HEK293 (cell line): Measurements from ENCODE around the gene ASXL1.

Source experiments
- FEZF1 ChIP-seq: fragments of 450-650 bp; formaldehyde crosslinking; IDR thresholded peaks from 2 replicates; pipeline ENCODE4 v1.5.1; 2016; ENCODE audit warnings: missing biosample characterization, missing genetic modification characterization
- KLF8 ChIP-seq: fragments of 450-650 bp; formaldehyde crosslinking; IDR thresholded peaks from 2 replicates; pipeline ENCODE4 v1.5.1; 2016; ENCODE audit warnings: missing biosample characterization, missing genetic modification characterization
- KLF9 ChIP-seq: fragments of 450-650 bp; formaldehyde crosslinking; IDR thresholded peaks from 2 replicates; pipeline ENCODE4 v1.5.1; 2016; ENCODE audit warnings: missing biosample characterization, missing genetic modification characterization, low read depth
- OVOL3 ChIP-seq: fragments of 450-650 bp; formaldehyde crosslinking; IDR thresholded peaks from 2 replicates; pipeline ENCODE4 v1.5.1; 2016; ENCODE audit warnings: missing biosample characterization, missing genetic modification characterization
- SP2 ChIP-seq: fragments of 450-650 bp; formaldehyde crosslinking; IDR thresholded peaks from 2 replicates; pipeline ENCODE4 v1.5.1; 2016; ENCODE audit warnings: missing biosample characterization, missing genetic modification characterization
- SP3 ChIP-seq: fragments of 450-650 bp; formaldehyde crosslinking; IDR thresholded peaks from 2 replicates; pipeline ENCODE4 v1.5.1; 2016; ENCODE audit warnings: missing biosample characterization, missing genetic modification characterization
- TCF7L2 ChIP-seq: IDR thresholded peaks from 2 replicates; pipeline ENCODE4 v1.6.1; 2011; ENCODE audit warnings: low read depth, mild to moderate bottlenecking, inconsistent platforms, low read length, moderate library complexity, borderline replicate concordance
- ZBTB1 ChIP-seq: fragments of 450-650 bp; formaldehyde crosslinking; IDR thresholded peaks from 2 replicates; pipeline ENCODE4 v1.5.1; 2016; ENCODE audit warnings: missing biosample characterization, missing genetic modification characterization
- ZFP69B ChIP-seq: fragments of 450-650 bp; formaldehyde crosslinking; IDR thresholded peaks from 2 replicates; pipeline ENCODE4 v1.5.1; 2016; ENCODE audit warnings: missing biosample characterization, missing genetic modification characterization
- ZIC2 ChIP-seq: fragments of 450-650 bp; formaldehyde crosslinking; IDR thresholded peaks from 2 replicates; pipeline ENCODE4 v1.5.1; 2016; ENCODE audit warnings: missing biosample characterization, missing genetic modification characterization
- ZNF266 ChIP-seq: fragments of 450-650 bp; formaldehyde crosslinking; IDR thresholded peaks from 2 replicates; pipeline ENCODE4 v1.5.1; 2016; ENCODE audit warnings: missing biosample characterization, missing genetic modification characterization, low read depth
- ZNF350 ChIP-seq: fragments of 450-650 bp; formaldehyde crosslinking; IDR thresholded peaks from 2 replicates; pipeline ENCODE4 v1.5.0; 2017; ENCODE audit warnings: missing biosample characterization, mild to moderate bottlenecking, missing genetic modification characterization
- ZNF423 ChIP-seq: fragments of 450-650 bp; formaldehyde crosslinking; IDR thresholded peaks from 2 replicates; pipeline ENCODE4 v1.5.1; 2016; ENCODE audit warnings: missing biosample characterization, missing genetic modification characterization
- ZNF777 ChIP-seq: fragments of 450-650 bp; formaldehyde crosslinking; IDR thresholded peaks from 2 replicates; pipeline ENCODE4 v1.5.1; 2017; ENCODE audit warnings: missing biosample characterization, missing genetic modification characterization, borderline replicate concordance
- ZNF791 ChIP-seq: fragments of 450-650 bp; formaldehyde crosslinking; IDR thresholded peaks from 2 replicates; pipeline ENCODE4 v1.5.1; 2016; ENCODE audit warnings: missing biosample characterization, missing genetic modification characterization
- ZNF843 ChIP-seq: fragments of 450-650 bp; formaldehyde crosslinking; IDR thresholded peaks from 2 replicates; pipeline ENCODE4 v1.5.1; 2016; ENCODE audit warnings: missing biosample characterization, missing genetic modification characterization
- ZSCAN30 ChIP-seq: fragments of 450-650 bp; IDR thresholded peaks from 2 replicates; pipeline ENCODE4 v1.5.1; 2018; ENCODE audit warnings: missing biosample characterization, mild to moderate bottlenecking, missing genetic modification characterization, moderate library complexity
- ZXDB ChIP-seq: fragments of 450-650 bp; formaldehyde crosslinking; IDR thresholded peaks from 2 replicates; pipeline ENCODE4 v1.5.1; 2016; ENCODE audit warnings: missing biosample characterization, missing genetic modification characterization
- TF ChIP-seq, protein P1 (sequence below): fragments of 450-650 bp; formaldehyde crosslinking; IDR thresholded peaks from 2 replicates; pipeline ENCODE4 v1.5.1; 2016; ENCODE audit warnings: missing biosample characterization, missing genetic modification characterization
- TF ChIP-seq, protein P2 (sequence below): fragments of 450-650 bp; formaldehyde crosslinking; IDR thresholded peaks from 2 replicates; pipeline ENCODE4 v1.5.1; 2017; ENCODE audit warnings: missing biosample characterization, missing genetic modification characterization
- TF ChIP-seq, protein P3 (sequence below): fragments of 450-650 bp; formaldehyde crosslinking; IDR thresholded peaks from 2 replicates; pipeline ENCODE4 v1.5.1; 2017; ENCODE audit warnings: missing biosample characterization, missing genetic modification characterization
- TF ChIP-seq, protein P4 (sequence below): fragments of 450-650 bp; IDR thresholded peaks from 2 replicates; pipeline ENCODE4 v1.5.1; 2018; ENCODE audit warnings: missing biosample characterization, mild to moderate bottlenecking, missing genetic modification characterization
- TF ChIP-seq, protein P5 (sequence below): fragments of 450-650 bp; formaldehyde crosslinking; IDR thresholded peaks from 2 replicates; pipeline ENCODE4 v1.5.1; 2016; ENCODE audit warnings: missing biosample characterization, missing genetic modification characterization
- TF ChIP-seq, protein P6 (sequence below): fragments of 450-650 bp; formaldehyde crosslinking; IDR thresholded peaks from 2 replicates; pipeline ENCODE4 v1.5.1; 2016; ENCODE audit warnings: missing biosample characterization, missing genetic modification characterization
- TF ChIP-seq, protein P7 (sequence below): fragments of 450-650 bp; formaldehyde crosslinking; conservative IDR thresholded peaks from 2 replicates; pipeline ENCODE4 v1.5.1; 2016; ENCODE audit warnings: low read depth, missing biosample characterization, missing genetic modification characterization

Gene ASXL1

DNA sequence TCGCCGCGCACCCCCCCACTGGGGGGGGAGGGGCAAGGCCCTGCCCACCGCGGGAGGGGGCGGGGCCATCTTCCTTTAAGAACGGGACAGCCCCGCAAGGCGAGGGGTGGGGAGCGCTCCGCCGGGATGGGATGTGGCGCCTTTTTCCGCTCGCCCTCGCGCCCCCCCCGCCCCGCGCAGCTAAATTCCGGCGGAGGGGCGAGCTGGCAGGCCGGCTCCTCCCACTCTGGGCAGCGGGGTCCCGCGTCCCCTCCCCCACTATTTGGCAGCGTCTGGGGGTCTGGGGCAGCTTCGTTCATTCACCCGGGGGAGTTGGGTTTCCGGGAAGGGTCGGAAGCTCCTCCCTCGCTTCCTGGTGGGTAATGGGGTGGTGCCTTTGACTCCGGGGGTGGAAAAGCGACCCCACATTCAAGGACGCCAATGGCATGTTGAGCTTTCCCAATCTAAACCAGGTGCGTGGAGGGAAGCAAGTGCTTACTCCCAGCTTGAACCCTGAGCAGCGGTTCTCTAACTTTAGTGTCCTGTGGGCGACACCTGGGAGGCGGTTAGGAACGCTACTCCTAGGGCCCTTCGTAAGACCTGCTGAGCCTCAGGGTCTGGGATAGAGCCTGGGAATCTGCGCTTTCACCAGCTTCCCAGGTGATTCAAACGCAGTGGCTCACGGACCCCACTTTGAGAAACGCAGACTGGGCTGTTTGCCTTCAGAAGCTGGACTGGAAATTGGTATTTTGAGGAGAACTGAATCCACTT, 927 bp downstream of the ASXL1 start (continued):
- TF ChIP-seq, protein P1, sequence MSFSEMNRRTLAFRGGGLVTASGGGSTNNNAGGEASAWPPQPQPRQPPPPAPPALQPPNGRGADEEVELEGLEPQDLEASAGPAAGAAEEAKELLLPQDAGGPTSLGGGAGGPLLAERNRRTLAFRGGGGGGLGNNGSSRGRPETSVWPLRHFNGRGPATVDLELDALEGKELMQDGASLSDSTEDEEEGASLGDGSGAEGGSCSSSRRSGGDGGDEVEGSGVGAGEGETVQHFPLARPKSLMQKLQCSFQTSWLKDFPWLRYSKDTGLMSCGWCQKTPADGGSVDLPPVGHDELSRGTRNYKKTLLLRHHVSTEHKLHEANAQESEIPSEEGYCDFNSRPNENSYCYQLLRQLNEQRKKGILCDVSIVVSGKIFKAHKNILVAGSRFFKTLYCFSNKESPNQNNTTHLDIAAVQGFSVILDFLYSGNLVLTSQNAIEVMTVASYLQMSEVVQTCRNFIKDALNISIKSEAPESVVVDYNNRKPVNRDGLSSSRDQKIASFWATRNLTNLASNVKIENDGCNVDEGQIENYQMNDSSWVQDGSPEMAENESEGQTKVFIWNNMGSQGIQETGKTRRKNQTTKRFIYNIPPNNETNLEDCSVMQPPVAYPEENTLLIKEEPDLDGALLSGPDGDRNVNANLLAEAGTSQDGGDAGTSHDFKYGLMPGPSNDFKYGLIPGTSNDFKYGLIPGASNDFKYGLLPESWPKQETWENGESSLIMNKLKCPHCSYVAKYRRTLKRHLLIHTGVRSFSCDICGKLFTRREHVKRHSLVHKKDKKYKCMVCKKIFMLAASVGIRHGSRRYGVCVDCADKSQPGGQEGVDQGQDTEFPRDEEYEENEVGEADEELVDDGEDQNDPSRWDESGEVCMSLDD (tag by site-specific recombination): peak; percentile 52
- TF ChIP-seq SP3 (tag by site-specific recombination) (peak; percentile 91), ZBTB1 (tag by site-specific recombination) (no peak), ZNF791 (tag by site-specific recombination) (no peak), KLF8 (peak; percentile 87), SP2 (peak; percentile 72), KLF9 (tag by site-specific recombination) (peak; percentile 85), ZNF266 (tag by site-specific recombination) (no peak), TCF7L2 (no peak), OVOL3 (no peak), ZNF777 (tag by site-specific recombination) (no peak), ZNF843 (no peak), ZXDB (tag by site-specific recombination) (peak; percentile 48; the same call in 1 of the 2 replicates), ZIC2 (tag by site-specific recombination) (peak; percentile 69), ZNF350 (tag by site-specific recombination) (no peak), ZSCAN30 (tag by site-specific recombination) (no peak), ZNF423 (tag by site-specific recombination) (no peak), ZFP69B (tag by site-specific recombination) (no peak), FEZF1 (no peak)
- TF ChIP-seq, protein P2, sequence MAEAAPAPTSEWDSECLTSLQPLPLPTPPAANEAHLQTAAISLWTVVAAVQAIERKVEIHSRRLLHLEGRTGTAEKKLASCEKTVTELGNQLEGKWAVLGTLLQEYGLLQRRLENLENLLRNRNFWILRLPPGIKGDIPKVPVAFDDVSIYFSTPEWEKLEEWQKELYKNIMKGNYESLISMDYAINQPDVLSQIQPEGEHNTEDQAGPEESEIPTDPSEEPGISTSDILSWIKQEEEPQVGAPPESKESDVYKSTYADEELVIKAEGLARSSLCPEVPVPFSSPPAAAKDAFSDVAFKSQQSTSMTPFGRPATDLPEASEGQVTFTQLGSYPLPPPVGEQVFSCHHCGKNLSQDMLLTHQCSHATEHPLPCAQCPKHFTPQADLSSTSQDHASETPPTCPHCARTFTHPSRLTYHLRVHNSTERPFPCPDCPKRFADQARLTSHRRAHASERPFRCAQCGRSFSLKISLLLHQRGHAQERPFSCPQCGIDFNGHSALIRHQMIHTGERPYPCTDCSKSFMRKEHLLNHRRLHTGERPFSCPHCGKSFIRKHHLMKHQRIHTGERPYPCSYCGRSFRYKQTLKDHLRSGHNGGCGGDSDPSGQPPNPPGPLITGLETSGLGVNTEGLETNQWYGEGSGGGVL (tag by site-specific recombination): peak; percentile 85
- TF ChIP-seq, protein P3, sequence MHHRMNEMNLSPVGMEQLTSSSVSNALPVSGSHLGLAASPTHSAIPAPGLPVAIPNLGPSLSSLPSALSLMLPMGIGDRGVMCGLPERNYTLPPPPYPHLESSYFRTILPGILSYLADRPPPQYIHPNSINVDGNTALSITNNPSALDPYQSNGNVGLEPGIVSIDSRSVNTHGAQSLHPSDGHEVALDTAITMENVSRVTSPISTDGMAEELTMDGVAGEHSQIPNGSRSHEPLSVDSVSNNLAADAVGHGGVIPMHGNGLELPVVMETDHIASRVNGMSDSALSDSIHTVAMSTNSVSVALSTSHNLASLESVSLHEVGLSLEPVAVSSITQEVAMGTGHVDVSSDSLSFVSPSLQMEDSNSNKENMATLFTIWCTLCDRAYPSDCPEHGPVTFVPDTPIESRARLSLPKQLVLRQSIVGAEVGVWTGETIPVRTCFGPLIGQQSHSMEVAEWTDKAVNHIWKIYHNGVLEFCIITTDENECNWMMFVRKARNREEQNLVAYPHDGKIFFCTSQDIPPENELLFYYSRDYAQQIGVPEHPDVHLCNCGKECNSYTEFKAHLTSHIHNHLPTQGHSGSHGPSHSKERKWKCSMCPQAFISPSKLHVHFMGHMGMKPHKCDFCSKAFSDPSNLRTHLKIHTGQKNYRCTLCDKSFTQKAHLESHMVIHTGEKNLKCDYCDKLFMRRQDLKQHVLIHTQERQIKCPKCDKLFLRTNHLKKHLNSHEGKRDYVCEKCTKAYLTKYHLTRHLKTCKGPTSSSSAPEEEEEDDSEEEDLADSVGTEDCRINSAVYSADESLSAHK (tag by site-specific recombination): no peak
- TF ChIP-seq, protein P4, sequence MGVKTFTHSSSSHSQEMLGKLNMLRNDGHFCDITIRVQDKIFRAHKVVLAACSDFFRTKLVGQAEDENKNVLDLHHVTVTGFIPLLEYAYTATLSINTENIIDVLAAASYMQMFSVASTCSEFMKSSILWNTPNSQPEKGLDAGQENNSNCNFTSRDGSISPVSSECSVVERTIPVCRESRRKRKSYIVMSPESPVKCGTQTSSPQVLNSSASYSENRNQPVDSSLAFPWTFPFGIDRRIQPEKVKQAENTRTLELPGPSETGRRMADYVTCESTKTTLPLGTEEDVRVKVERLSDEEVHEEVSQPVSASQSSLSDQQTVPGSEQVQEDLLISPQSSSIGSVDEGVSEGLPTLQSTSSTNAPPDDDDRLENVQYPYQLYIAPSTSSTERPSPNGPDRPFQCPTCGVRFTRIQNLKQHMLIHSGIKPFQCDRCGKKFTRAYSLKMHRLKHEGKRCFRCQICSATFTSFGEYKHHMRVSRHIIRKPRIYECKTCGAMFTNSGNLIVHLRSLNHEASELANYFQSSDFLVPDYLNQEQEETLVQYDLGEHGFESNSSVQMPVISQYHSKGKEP: no peak
- TF ChIP-seq, protein P5, sequence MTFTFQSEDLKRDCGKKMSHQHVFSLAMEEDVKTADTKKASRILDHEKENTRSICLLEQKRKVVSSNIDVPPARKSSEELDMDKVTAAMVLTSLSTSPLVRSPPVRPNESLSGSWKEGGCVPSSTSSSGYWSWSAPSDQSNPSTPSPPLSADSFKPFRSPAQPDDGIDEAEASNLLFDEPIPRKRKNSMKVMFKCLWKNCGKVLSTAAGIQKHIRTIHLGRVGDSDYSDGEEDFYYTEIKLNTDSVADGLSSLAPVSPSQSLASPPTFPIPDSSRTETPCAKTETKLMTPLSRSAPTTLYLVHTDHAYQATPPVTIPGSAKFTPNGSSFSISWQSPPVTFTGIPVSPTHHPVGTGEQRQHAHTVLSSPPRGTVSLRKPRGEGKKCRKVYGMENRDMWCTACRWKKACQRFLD (tag by site-specific recombination): no peak
- TF ChIP-seq, protein P6, sequence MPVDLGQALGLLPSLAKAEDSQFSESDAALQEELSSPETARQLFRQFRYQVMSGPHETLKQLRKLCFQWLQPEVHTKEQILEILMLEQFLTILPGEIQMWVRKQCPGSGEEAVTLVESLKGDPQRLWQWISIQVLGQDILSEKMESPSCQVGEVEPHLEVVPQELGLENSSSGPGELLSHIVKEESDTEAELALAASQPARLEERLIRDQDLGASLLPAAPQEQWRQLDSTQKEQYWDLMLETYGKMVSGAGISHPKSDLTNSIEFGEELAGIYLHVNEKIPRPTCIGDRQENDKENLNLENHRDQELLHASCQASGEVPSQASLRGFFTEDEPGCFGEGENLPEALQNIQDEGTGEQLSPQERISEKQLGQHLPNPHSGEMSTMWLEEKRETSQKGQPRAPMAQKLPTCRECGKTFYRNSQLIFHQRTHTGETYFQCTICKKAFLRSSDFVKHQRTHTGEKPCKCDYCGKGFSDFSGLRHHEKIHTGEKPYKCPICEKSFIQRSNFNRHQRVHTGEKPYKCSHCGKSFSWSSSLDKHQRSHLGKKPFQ (tag by site-specific recombination): no peak
- TF ChIP-seq, protein P7, sequence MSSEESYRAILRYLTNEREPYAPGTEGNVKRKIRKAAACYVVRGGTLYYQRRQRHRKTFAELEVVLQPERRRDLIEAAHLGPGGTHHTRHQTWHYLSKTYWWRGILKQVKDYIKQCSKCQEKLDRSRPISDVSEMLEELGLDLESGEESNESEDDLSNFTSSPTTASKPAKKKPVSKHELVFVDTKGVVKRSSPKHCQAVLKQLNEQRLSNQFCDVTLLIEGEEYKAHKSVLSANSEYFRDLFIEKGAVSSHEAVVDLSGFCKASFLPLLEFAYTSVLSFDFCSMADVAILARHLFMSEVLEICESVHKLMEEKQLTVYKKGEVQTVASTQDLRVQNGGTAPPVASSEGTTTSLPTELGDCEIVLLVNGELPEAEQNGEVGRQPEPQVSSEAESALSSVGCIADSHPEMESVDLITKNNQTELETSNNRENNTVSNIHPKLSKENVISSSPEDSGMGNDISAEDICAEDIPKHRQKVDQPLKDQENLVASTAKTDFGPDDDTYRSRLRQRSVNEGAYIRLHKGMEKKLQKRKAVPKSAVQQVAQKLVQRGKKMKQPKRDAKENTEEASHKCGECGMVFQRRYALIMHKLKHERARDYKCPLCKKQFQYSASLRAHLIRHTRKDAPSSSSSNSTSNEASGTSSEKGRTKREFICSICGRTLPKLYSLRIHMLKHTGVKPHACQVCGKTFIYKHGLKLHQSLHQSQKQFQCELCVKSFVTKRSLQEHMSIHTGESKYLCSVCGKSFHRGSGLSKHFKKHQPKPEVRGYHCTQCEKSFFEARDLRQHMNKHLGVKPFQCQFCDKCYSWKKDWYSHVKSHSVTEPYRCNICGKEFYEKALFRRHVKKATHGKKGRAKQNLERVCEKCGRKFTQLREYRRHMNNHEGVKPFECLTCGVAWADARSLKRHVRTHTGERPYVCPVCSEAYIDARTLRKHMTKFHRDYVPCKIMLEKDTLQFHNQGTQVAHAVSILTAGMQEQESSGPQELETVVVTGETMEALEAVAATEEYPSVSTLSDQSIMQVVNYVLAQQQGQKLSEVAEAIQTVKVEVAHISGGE (tag by site-specific recombination): peak; percentile 54
